ENCODE data around the gene MEF2B. TPM values are rescaled to one million over a fixed set of nuclear protein-coding genes. Genes with fewer than 3 reads are reported as not detected.

MEF2B gene
- total and polyA plus RNA-seq, 8 donors = 0.93 to 7.2 (median 2.9) TPM; not detected in 5

GRCh38 chr19:19162495-19162894, 7.6 kb downstream of the MEF2B start:
- Histone ChIP-seq H3K9me3 (no peaks in the 10 kb centered on the region), H3K27ac (no peak overlapping the region), H3K27me3 (no peaks in the 10 kb centered on the region), H3K4me3 (no peak overlapping the region), H3K36me3 (peaks cover 0 to 4% (median 0%) of the 10 kb centered on the region in 4 donors), H3K4me1 (no peaks in the 10 kb centered on the region)
- DNase-seq = no peak
- 84 to 94% (median 93%) methylated on average over 7 of the region's 7 CpGs for whole genome bisulfite sequencing, 5 donors
- TF ChIP-seq CTCF (IDR thresholded peaks at IDR 0.05) = no peak
- no peak for TF ChIP-seq POLR2A (IDR thresholded peaks at IDR 0.05)
- no peak for TF ChIP-seq EP300 (IDR thresholded peaks at IDR 0.05)
- TF ChIP-seq POLR2AphosphoS5 (IDR thresholded peaks at IDR 0.05) = no peak
- intact Hi-C loops (cut with DNase I; ENCODE audit: low total_unique reads) = no loop called here

GRCh38 chr19:19160461-19161035, 9.5 kb downstream of the MEF2B start:
- no peak overlapping the region for H3K27ac ChIP-seq
- H3K9me3 ChIP-seq = no peaks in the 10 kb centered on the region

GRCh38 chr19:19159534-19159933, 10.5 kb downstream of the MEF2B start:
- Histone ChIP-seq H3K27ac (no peak overlapping the region), H3K9me3 (no peaks in the 10 kb centered on the region), H3K36me3 (peaks cover 0 to 17% (median 13%) of the 10 kb centered on the region in 4 donors), H3K4me3 (no peak overlapping the region), H3K4me1 (no peaks in the 10 kb centered on the region), H3K27me3 (no peaks in the 10 kb centered on the region)
- WGBS, 5 donors = 85 to 97% (median 94%) methylated on average over 4 of the region's 4 CpGs
- DNase-seq = no peak
- TF ChIP-seq EP300 (IDR thresholded peaks at IDR 0.05) = no peak
- TF ChIP-seq CTCF (IDR thresholded peaks at IDR 0.05) = no peak
- no peak for TF ChIP-seq POLR2A (IDR thresholded peaks at IDR 0.05)
- TF ChIP-seq POLR2AphosphoS5 (IDR thresholded peaks at IDR 0.05) = no peak
- intact Hi-C loops (cut with DNase I; ENCODE audit: low total_unique reads) = no loop called here

More at GRCh38 chr19:19160461-19161035, 9.5 kb downstream of the MEF2B start:
- 55 to 80% (median 56%) methylated on average over 9 to 26 of the region's 26 CpGs for WGBS, 5 donors
- TF ChIP-seq POLR2A (IDR thresholded peaks at IDR 0.05) (no peak), EP300 (IDR thresholded peaks at IDR 0.05) (no peak), POLR2AphosphoS5 (IDR thresholded peaks at IDR 0.05) (no peak), CTCF (IDR thresholded peaks at IDR 0.05) (no peak)
- intact Hi-C loops (cut with DNase I; ENCODE audit: low total_unique reads) = no loop called here
- H3K27me3 ChIP-seq = no peaks in the 10 kb centered on the region
- no peak overlapping the region for H3K4me3 ChIP-seq
- H3K36me3 ChIP-seq = peaks cover 0 to 19% (median 13%) of the 10 kb centered on the region in 4 donors
- H3K4me1 ChIP-seq = no peaks in the 10 kb centered on the region
- DNase-seq = no peak

- intact Hi-C loops (cut with DNase I; ENCODE audit: low total_unique reads) = no loop called here
- Histone ChIP-seq H3K4me3 (no peak overlapping the region), H3K9me3 (no peaks in the 10 kb centered on the region), H3K27ac (no peak overlapping the region), H3K4me1 (no peaks in the 10 kb centered on the region), H3K36me3 (peaks cover 0 to 17% (median 13%) of the 10 kb centered on the region in 4 donors), H3K27me3 (no peaks in the 10 kb centered on the region)
- 76 to 90% (median 82%) methylated on average over 6 of the region's 6 CpGs for WGBS, 5 donors
- no peak for DNase-seq
- TF ChIP-seq EP300 (IDR thresholded peaks at IDR 0.05) (no peak), POLR2A (IDR thresholded peaks at IDR 0.05) (no peak), CTCF (IDR thresholded peaks at IDR 0.05) (no peak), POLR2AphosphoS5 (IDR thresholded peaks at IDR 0.05) (no peak)
Measured at GRCh38 chr19:19157808-19158207, 12.3 kb downstream of the MEF2B start.
